ENCODE measurements around the gene PRKAA1.
A peak's percentile ranks its signal among the peaks of the same experiment; 100 is the strongest.

Gene PRKAA1

GRCh38 chr5:40780858-40781257 lies 17.3 kb downstream of the PRKAA1 start:
- FAIRE-seq (no peak), DNase-seq (ENCODE audit: insufficient read length, low spot score) (no peak)
- TF ChIP-seq POLR2AphosphoS5 (IDR thresholded peaks at IDR 0.05; ENCODE audit: low read depth, low read length), result no peak
- no peak for TF ChIP-seq POLR2A (IDR thresholded peaks at IDR 0.05; ENCODE audit: low read depth, low read length)
- TF ChIP-seq POU2F2 (IDR thresholded peaks at IDR 0.05; ENCODE audit: low read depth, low read length), result no peak
- TF ChIP-seq PAX5 (IDR thresholded peaks at IDR 0.05; ENCODE audit: insufficient read depth, low read length, severe bottlenecking), result no peak
- no peak for TF ChIP-seq TAF1 (IDR thresholded peaks at IDR 0.05; ENCODE audit: low read depth, low read length)
- no peak for TF ChIP-seq SPI1 (IDR thresholded peaks at IDR 0.05; ENCODE audit: low read depth, low read length)

DNA sequence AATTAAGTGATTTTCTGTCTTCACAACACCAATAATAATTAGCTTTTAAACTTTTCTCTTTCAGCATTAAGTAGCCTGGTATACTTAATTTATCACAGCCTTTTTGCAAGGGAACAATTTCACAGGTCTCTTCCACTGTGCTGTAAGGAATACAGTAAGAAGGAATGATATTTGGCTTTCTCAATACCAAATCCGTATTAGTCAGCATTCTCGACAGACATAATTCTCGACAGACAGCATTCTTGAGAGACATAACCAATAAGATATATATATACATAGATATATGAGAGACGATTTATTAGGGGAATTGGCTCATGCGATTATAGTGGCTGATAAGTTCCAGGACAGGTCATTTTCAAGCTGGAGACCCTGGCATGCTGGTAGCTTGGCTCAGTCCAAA lies 18.0 kb downstream of the PRKAA1 start:
- no peak for FAIRE-seq
- TF ChIP-seq SPI1 (IDR thresholded peaks at IDR 0.05; ENCODE audit: low read depth, low read length) (no peak), POLR2A (IDR thresholded peaks at IDR 0.05; ENCODE audit: low read depth, low read length) (no peak), POLR2AphosphoS5 (IDR thresholded peaks at IDR 0.05; ENCODE audit: low read depth, low read length) (no peak), TAF1 (IDR thresholded peaks at IDR 0.05; ENCODE audit: low read depth, low read length) (no peak), PAX5 (IDR thresholded peaks at IDR 0.05; ENCODE audit: insufficient read depth, low read length, severe bottlenecking) (no peak), POU2F2 (IDR thresholded peaks at IDR 0.05; ENCODE audit: low read depth, low read length) (no peak)
- DNase-seq (ENCODE audit: insufficient read length, low spot score), result no peak

GRCh38 chr5:40779561-40779960 lies 18.6 kb downstream of the PRKAA1 start:
- DNase-seq (ENCODE audit: insufficient read length, low spot score) (no peak), FAIRE-seq (no peak)
- TF ChIP-seq TAF1 (IDR thresholded peaks at IDR 0.05; ENCODE audit: low read depth, low read length), result no peak
- TF ChIP-seq POU2F2 (IDR thresholded peaks at IDR 0.05; ENCODE audit: low read depth, low read length), result no peak
- TF ChIP-seq SPI1 (IDR thresholded peaks at IDR 0.05; ENCODE audit: low read depth, low read length), result no peak
- TF ChIP-seq POLR2A (IDR thresholded peaks at IDR 0.05; ENCODE audit: low read depth, low read length), result no peak
- TF ChIP-seq PAX5 (IDR thresholded peaks at IDR 0.05; ENCODE audit: insufficient read depth, low read length, severe bottlenecking), result no peak
- no peak for TF ChIP-seq POLR2AphosphoS5 (IDR thresholded peaks at IDR 0.05; ENCODE audit: low read depth, low read length)

DNA sequence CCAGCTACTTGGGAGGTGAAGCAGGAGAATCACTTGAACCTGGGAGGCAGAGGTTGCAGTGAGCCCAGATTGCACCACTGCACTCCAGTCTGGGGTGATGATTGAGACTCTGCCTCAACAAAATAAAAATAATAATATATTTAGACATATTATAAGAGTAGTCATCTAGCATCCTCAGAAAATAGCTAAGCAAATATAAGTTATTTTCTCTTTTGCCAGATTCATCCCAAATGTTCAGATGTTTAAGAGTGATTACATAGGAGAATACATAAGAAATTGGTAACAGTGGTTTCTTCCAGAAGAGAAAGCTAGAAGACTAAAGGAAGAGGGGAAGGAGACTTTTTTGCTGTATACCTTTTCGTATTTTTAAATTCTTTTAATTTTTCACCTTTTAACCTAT lies 20.0 kb downstream of the PRKAA1 start:
- TF ChIP-seq SPI1 (IDR thresholded peaks at IDR 0.05; ENCODE audit: low read depth, low read length) (no peak), TAF1 (IDR thresholded peaks at IDR 0.05; ENCODE audit: low read depth, low read length) (no peak), PAX5 (IDR thresholded peaks at IDR 0.05; ENCODE audit: insufficient read depth, low read length, severe bottlenecking) (no peak), POLR2A (IDR thresholded peaks at IDR 0.05; ENCODE audit: low read depth, low read length) (no peak), POU2F2 (IDR thresholded peaks at IDR 0.05; ENCODE audit: low read depth, low read length) (no peak), POLR2AphosphoS5 (IDR thresholded peaks at IDR 0.05; ENCODE audit: low read depth, low read length) (no peak)
- FAIRE-seq (no peak), DNase-seq (ENCODE audit: insufficient read length, low spot score) (no peak)

DNA sequence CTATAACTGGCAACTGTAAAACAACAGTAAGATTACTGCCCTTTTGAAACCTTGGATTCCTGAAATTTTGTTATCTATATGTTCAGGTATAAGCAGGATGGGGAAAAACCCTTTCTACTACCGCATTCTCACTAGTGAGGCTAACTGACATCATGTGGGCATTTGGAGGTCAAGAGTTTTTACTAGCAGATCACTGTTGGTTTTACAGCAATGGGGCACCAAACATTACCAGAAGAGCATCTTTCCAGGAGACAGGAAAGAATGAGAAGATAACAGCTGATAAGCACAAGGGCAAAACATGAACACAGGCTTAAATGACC lies 21.6 kb downstream of the PRKAA1 start:
- TF ChIP-seq POU2F2 (IDR thresholded peaks at IDR 0.05; ENCODE audit: low read depth, low read length) (no peak), PAX5 (IDR thresholded peaks at IDR 0.05; ENCODE audit: insufficient read depth, low read length, severe bottlenecking) (no peak), POLR2A (IDR thresholded peaks at IDR 0.05; ENCODE audit: low read depth, low read length) (no peak), SPI1 (IDR thresholded peaks at IDR 0.05; ENCODE audit: low read depth, low read length) (no peak), POLR2AphosphoS5 (IDR thresholded peaks at IDR 0.05; ENCODE audit: low read depth, low read length) (no peak), TAF1 (IDR thresholded peaks at IDR 0.05; ENCODE audit: low read depth, low read length) (no peak)
- DNase-seq (ENCODE audit: insufficient read length, low spot score), result no peak
- no peak for FAIRE-seq

DNA sequence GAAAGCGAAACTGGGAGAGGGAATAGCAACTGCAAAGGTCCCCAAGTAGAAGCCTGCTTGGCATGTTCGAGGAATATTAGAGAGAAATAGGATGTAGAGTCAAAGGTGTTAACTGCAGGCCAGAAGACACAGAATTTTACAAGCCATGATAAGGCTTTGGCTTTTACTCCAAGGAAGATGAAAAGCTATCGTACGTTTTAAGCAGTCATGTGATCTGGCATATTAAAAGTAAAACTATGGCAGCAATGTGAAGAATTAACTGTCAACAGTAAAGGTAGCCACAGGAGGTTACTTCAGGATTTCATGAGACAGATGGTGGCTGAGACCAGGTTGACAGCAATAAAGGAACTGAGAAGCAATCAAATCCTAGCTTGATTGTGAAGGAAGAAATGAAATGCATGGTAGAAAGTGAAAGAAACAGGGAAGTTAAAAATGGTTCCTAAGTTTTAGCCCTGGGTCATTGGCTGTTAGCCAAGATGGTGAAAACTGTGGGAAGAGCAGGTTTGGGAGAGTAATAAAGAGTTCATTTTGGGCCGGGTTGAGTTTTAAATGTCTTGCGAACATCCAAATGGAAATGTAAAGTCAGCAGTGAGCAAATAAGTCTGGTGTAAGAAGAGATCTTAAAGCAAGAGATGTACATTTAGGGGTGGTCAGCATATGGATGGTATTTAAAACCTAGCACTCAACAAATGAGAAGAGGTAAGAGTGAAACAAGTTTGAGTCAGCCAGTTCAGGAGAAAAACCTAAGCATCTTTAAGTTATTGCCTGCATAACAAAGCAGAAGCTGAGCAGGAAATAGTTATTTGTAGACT lies 22.1 kb downstream of the PRKAA1 start:
- TF ChIP-seq SPI1 (IDR thresholded peaks at IDR 0.05; ENCODE audit: low read depth, low read length) (peak; percentile 64), POLR2A (IDR thresholded peaks at IDR 0.05; ENCODE audit: low read depth, low read length) (no peak), POU2F2 (IDR thresholded peaks at IDR 0.05; ENCODE audit: low read depth, low read length) (no peak), PAX5 (IDR thresholded peaks at IDR 0.05; ENCODE audit: insufficient read depth, low read length, severe bottlenecking) (no peak), POLR2AphosphoS5 (IDR thresholded peaks at IDR 0.05; ENCODE audit: low read depth, low read length) (no peak), TAF1 (IDR thresholded peaks at IDR 0.05; ENCODE audit: low read depth, low read length) (no peak)
- DNase-seq (ENCODE audit: insufficient read length, low spot score) (no peak), FAIRE-seq (no peak)

DNA sequence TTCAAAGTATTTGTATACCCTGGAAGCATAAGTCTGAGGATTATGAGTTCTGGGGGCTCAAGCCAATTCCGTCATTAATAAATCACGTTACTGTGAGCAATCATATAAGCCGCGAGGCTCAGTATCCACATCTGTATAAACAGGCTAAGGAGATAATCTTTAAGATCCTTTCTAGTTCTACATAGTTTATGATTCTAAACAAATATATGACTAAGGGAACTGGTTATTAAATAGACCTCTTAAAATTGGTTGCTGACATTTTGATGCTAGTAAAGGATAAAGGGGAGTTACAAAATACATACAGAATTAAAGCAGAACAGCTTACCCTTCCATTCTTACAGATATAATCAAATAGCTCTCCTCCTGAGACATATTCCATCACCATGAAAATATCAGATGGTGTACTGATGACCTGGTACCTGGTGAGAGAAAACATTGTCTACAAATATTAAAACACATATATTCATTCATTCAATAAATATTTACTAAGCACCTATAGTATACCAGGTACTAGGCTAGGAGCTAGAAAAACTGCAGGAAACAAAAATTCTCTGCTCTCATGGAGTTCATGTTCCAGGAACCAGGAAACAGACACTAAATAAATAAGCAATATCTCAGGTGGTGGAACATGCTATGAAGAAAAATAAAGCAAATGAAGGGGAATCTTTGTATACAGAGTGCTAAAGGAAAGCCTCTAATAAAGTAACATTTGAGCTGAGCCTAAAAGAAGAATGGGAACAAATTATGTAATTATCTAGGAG lies 22.9 kb downstream of the PRKAA1 start:
- DNase-seq (ENCODE audit: insufficient read length, low spot score) (no peak), FAIRE-seq (no peak)
- no peak for TF ChIP-seq SPI1 (IDR thresholded peaks at IDR 0.05; ENCODE audit: low read depth, low read length)
- TF ChIP-seq PAX5 (IDR thresholded peaks at IDR 0.05; ENCODE audit: insufficient read depth, low read length, severe bottlenecking), result no peak
- TF ChIP-seq TAF1 (IDR thresholded peaks at IDR 0.05; ENCODE audit: low read depth, low read length), result no peak
- TF ChIP-seq POU2F2 (IDR thresholded peaks at IDR 0.05; ENCODE audit: low read depth, low read length), result no peak
- TF ChIP-seq POLR2A (IDR thresholded peaks at IDR 0.05; ENCODE audit: low read depth, low read length), result no peak
- no peak for TF ChIP-seq POLR2AphosphoS5 (IDR thresholded peaks at IDR 0.05; ENCODE audit: low read depth, low read length)

GRCh38 chr5:40774623-40775022 lies 23.6 kb downstream of the PRKAA1 start:
- no peak for TF ChIP-seq PAX5 (IDR thresholded peaks at IDR 0.05; ENCODE audit: insufficient read depth, low read length, severe bottlenecking)
- no peak for TF ChIP-seq SPI1 (IDR thresholded peaks at IDR 0.05; ENCODE audit: low read depth, low read length)
- no peak for TF ChIP-seq TAF1 (IDR thresholded peaks at IDR 0.05; ENCODE audit: low read depth, low read length)
- TF ChIP-seq POLR2AphosphoS5 (IDR thresholded peaks at IDR 0.05; ENCODE audit: low read depth, low read length), result no peak
- no peak for TF ChIP-seq POLR2A (IDR thresholded peaks at IDR 0.05; ENCODE audit: low read depth, low read length)
- TF ChIP-seq POU2F2 (IDR thresholded peaks at IDR 0.05; ENCODE audit: low read depth, low read length), result no peak
- no peak for DNase-seq (ENCODE audit: insufficient read length, low spot score)
- FAIRE-seq, result no peak

- TF ChIP-seq SPI1 (IDR thresholded peaks at IDR 0.05; ENCODE audit: low read depth, low read length) (no peak), POLR2A (IDR thresholded peaks at IDR 0.05; ENCODE audit: low read depth, low read length) (no peak), POU2F2 (IDR thresholded peaks at IDR 0.05; ENCODE audit: low read depth, low read length) (no peak), TAF1 (IDR thresholded peaks at IDR 0.05; ENCODE audit: low read depth, low read length) (no peak), POLR2AphosphoS5 (IDR thresholded peaks at IDR 0.05; ENCODE audit: low read depth, low read length) (no peak), PAX5 (IDR thresholded peaks at IDR 0.05; ENCODE audit: insufficient read depth, low read length, severe bottlenecking) (no peak)
- FAIRE-seq (no peak), DNase-seq (ENCODE audit: insufficient read length, low spot score) (no peak)
Observed at GRCh38 chr5:40770764-40771163, 27.4 kb downstream of the PRKAA1 start.
